Osteocyte (in vitro differentiated cells): ENCODE data around the gene TUFM. TPM values are rescaled to one million over a fixed set of nuclear protein-coding genes. Genes with fewer than 3 reads are reported as not detected.

Experiments used
- DNase-seq: peaks from one replicate; pipeline ENCODE4 v3.0.0; 2021; ENCODE audit warnings: mixed read lengths; ENCODE audit not compliant: unreplicated experiment; ENCODE audit errors: extremely low spot score
- H3K27ac Mint-ChIP-seq: one replicate; pipeline ENCODE4 v1.8.0; 2021; ENCODE audit warnings: mild to moderate bottlenecking, mixed read lengths; ENCODE audit not compliant: unreplicated experiment
- H3K27me3 Mint-ChIP-seq: one replicate; pipeline ENCODE4 v1.8.0; 2021; ENCODE audit warnings: mixed read lengths; ENCODE audit not compliant: unreplicated experiment
- H3K36me3 Mint-ChIP-seq: one replicate; pipeline ENCODE4 v1.8.0; 2021; ENCODE audit warnings: mixed read lengths; ENCODE audit not compliant: unreplicated experiment
- H3K4me1 Mint-ChIP-seq: one replicate; pipeline ENCODE4 v1.8.0; 2021; ENCODE audit warnings: mixed read lengths; ENCODE audit not compliant: unreplicated experiment
- H3K4me3 Mint-ChIP-seq: one replicate; pipeline ENCODE4 v1.8.0; 2021; ENCODE audit warnings: mild to moderate bottlenecking, moderate library complexity, mixed read lengths; ENCODE audit not compliant: unreplicated experiment
- H3K9me3 Mint-ChIP-seq: one replicate; pipeline ENCODE4 v1.8.0; 2021; ENCODE audit warnings: mixed read lengths; ENCODE audit not compliant: unreplicated experiment
- total RNA-seq: library from RNA; stranded (reverse); gene quantifications from 2 replicates; pipeline ENCODE4 v1.2.1, GENCODE V29; 2021
- TF ChIP-seq, protein P1 (sequence below): fragments of 200-600 bp; sonication (generic); IDR thresholded peaks from 2 replicates; pipeline ENCODE4 v1.5.0; 2021; ENCODE audit warnings: antibody characterized with exemption, mild to moderate bottlenecking, moderate library complexity

The TUFM gene
- total RNA-seq, 1 donor from 2014 or later = 122 TPM

DNA sequence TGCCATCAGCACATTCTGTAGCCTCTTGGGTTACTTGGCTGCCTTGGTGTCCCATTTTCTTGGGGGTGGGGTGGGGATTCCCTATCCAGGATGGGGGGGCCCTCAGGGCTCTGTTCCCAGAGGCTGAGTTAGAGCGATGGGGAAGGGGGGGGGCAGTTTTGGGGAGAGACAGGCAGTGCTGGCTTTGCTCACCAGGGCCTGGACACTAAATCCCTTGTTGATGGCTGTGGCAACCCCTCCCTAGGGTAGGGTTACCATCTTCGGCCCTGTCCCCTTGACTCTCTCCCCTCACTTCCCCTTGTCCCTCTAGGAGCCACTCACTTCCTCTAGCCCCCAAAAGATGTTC, 31.5 kb upstream of the TUFM start:
- Mint-ChIP-seq H3K9me3 (no peaks in the 10 kb centered on the region), H3K36me3 (peaks cover 7% of the 10 kb centered on the region)

DNA sequence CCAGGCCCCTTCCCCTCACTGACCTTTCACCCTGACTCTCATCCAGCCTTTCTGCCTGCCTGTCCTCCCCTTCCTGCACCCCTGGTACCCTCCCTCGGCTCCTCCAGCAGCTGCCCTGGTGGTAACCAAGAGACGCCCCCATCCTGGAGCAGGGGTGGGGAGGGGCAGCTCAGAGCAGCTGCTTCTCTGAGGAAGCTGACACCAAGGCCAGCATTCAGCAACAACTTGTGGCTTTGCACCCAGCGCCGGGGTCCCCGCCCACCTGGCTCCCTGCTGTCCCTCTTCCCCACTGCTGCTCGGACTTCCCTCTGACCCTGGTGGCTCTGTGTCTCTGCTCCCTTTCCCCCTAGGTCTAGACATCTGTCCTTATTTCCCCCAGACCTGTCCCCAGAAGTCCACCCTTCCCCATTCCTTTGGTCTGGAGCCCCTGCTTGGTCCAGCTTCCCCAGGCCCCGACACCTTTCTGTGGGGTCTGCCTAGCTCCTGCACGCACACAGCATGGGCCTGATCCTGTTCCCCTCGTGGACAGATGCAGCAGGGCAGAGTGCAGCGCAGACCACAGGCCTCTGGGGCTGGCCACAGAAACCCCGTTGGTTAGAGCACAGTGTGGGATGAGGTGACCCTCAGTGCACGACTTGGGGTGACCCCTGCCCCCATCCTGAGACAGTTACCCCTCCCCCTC, 31.0 kb upstream of the TUFM start:
- no peaks in the 10 kb centered on the region for H3K27me3 Mint-ChIP-seq
- peaks cover 14% of the 10 kb centered on the region for H3K4me1 Mint-ChIP-seq
- no peak for DNase-seq
- TF ChIP-seq, protein P1, sequence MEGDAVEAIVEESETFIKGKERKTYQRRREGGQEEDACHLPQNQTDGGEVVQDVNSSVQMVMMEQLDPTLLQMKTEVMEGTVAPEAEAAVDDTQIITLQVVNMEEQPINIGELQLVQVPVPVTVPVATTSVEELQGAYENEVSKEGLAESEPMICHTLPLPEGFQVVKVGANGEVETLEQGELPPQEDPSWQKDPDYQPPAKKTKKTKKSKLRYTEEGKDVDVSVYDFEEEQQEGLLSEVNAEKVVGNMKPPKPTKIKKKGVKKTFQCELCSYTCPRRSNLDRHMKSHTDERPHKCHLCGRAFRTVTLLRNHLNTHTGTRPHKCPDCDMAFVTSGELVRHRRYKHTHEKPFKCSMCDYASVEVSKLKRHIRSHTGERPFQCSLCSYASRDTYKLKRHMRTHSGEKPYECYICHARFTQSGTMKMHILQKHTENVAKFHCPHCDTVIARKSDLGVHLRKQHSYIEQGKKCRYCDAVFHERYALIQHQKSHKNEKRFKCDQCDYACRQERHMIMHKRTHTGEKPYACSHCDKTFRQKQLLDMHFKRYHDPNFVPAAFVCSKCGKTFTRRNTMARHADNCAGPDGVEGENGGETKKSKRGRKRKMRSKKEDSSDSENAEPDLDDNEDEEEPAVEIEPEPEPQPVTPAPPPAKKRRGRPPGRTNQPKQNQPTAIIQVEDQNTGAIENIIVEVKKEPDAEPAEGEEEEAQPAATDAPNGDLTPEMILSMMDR = no peak
- no peaks in the 10 kb centered on the region for H3K9me3 Mint-ChIP-seq
- no peak overlapping the region for H3K27ac Mint-ChIP-seq
- H3K4me3 Mint-ChIP-seq = no peak overlapping the region
- peaks cover 7% of the 10 kb centered on the region for H3K36me3 Mint-ChIP-seq

More for the DNA sequence above, 31.5 kb upstream of the TUFM start:
- no peak for DNase-seq
- Mint-ChIP-seq H3K4me3 (no peak overlapping the region), H3K27me3 (no peaks in the 10 kb centered on the region), H3K4me1 (peaks cover 14% of the 10 kb centered on the region), H3K27ac (no peak overlapping the region)
- TF ChIP-seq, protein P1 = no peak

DNA sequence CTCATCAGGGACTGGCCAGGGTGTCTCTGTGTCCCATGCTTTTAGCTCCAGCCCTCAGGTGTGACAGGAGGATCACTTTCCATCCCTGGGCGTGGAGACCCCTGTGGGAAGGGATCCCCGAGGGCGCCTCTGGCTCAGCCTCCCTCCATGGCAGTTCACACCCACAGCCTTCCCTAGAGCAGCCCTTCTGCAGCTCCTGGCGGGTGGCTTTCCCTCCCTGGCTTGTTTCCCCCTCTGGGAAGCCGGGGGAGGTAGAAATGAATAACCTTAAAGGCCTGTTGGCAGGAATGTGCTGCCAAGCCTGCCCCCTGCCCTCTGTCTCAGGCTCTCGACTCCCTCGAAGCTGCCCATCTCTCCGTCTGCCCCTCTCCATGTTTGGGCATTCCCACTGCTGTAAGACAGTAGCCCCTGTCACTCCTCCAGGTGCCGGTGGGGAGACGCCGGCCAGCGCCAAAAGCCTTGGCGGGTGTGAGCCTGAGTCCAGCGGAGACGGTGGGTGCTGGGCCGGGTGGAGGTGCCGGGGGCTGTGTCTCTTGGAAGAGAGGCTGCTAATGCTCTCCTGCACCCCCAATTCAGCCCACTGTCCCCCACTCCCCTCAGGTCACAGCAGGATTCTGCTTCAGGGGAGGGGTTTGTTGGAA, 30.0 kb upstream of the TUFM start:
- Mint-ChIP-seq H3K9me3 (no peaks in the 10 kb centered on the region), H3K27me3 (no peaks in the 10 kb centered on the region), H3K4me1 (peaks cover 14% of the 10 kb centered on the region), H3K27ac (no peak overlapping the region), H3K36me3 (peaks cover 7% of the 10 kb centered on the region), H3K4me3 (no peak overlapping the region)
- no peak for DNase-seq
- TF ChIP-seq, protein P1 = no peak

DNA sequence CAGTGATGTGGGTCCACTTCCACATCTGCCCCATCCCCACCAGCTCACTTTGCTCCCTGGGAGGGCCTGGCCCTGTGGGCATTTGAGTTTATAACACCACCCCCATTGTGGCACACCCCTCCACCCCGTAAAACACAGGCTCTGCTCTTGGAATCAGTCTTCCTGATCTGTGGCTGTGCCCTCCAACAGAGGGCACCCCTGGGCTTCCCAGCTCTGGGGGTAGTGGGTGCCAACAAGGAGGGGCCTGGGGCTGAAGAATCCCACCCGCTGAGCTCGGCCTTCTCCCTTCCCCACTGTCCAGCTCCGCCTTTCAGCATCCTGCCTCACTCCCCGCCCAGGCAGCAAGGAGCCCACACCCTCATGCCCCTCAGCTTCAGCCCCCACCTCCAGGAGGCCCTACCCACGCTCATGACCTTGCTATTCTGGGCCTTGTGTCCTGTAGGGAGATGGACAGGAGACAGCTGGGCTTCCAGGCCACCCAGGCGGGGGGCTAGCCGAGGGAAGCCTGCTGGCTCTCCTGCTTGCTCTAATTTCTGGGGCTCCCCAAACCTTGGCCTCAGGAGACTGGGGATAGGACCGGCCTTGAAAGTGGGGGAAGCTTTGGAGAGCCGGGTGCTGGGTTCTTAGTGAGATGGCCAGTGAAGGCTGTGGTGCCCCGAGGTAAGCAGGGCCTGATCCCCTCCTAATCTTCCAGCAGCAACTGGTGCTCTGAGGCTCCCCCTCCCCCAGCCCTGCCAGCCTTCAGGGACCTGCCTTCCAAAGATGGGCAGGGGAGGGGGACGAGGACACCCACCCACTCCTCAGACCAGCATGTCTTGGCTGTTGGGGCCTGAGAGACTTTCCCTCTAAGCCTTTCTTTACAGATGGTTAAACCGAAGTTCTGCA, 29.2 kb upstream of the TUFM start:
- TF ChIP-seq, protein P1 = no peak
- H3K27me3 Mint-ChIP-seq = no peaks in the 10 kb centered on the region
- peaks cover 7% of the 10 kb centered on the region for H3K36me3 Mint-ChIP-seq
- H3K4me3 Mint-ChIP-seq = no peak overlapping the region
- no peak overlapping the region for H3K27ac Mint-ChIP-seq
- peaks cover 9% of the 10 kb centered on the region for H3K4me1 Mint-ChIP-seq
- no peaks in the 10 kb centered on the region for H3K9me3 Mint-ChIP-seq
- no peak for DNase-seq

DNA sequence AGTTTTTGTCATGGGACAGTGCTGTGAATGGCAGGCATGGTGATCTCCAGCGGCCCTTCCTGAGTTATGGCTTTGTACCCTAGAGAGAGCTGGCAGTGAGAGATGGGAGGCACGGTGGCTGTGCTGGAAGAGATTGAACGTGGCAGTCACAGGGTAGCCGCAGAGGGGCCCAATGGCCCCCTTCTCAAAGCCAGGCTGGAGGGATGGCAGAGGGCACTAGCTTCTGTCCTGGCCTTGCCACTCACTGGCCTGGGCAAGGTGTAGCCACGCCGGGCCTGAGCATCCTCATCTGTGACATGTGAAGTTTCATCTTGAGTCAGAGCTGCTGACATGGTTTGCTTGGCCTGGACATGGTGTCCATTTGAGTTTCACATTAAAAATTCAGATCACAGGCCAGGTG, 28.3 kb upstream of the TUFM start:
- Mint-ChIP-seq H3K36me3 (peaks cover 17% of the 10 kb centered on the region), H3K4me3 (no peak overlapping the region), H3K9me3 (no peaks in the 10 kb centered on the region), H3K27me3 (no peaks in the 10 kb centered on the region), H3K27ac (no peak overlapping the region), H3K4me1 (peaks cover 6% of the 10 kb centered on the region)
- TF ChIP-seq, protein P1 = no peak
- no peak for DNase-seq
